PC-3 (cell line): ENCODE data around the gene TACC2.

Source experiments
- CTCF ChIP-seq: fragments of 300-600 bp; sonication (generic); conservative IDR thresholded peaks from 2 replicates; pipeline ENCODE4 v1.5.1; 2017; ENCODE audit warnings: antibody characterized with exemption, low read depth, mild to moderate bottlenecking, low read length
- EZH2 ChIP-seq: fragments of 300-600 bp; sonication (generic); IDR thresholded peaks from one replicate; pipeline ENCODE4 v1.6.1; 2017; ENCODE audit warnings: antibody characterized with exemption, mild to moderate bottlenecking, low read length; ENCODE audit not compliant: unreplicated experiment
- EZH2phosphoT487 ChIP-seq: fragments of 300-600 bp; sonication (generic); IDR thresholded peaks from 2 replicates; pipeline ENCODE4 v1.6.1; 2018; ENCODE audit warnings: mild to moderate bottlenecking, antibody characterized with exemption, low read length, borderline replicate concordance

GRCh38 chr10:122168598-122169394, 179.8 kb downstream of the TACC2 start:
- TF ChIP-seq CTCF (no peak), EZH2 (no peak), EZH2phosphoT487 (no peak)
